BLaER1 treated with 17β-estradiol and CSF1 and Interleukin-3, amounts not matched to agents 10 nM and 100 nM (cell line): Measurements from ENCODE around the gene ZC3H8.

Experiments
- H3K27ac ChIP-seq, 11 experiments: shearing (Covaris generic); formaldehyde crosslinking; 2 replicates each; pipeline ENCODE4 v1.8.1; 2022
- H3K27me3 ChIP-seq, 11 experiments: shearing (Covaris generic); formaldehyde crosslinking; 2 replicates each; pipeline ENCODE4 v1.8.1; 2022
- H3K36me3 ChIP-seq, 11 experiments: shearing (Covaris generic); formaldehyde crosslinking; 2 replicates each; pipeline ENCODE4 v1.8.1; 2022
- H3K4me1 ChIP-seq, 10 experiments: shearing (Covaris generic); formaldehyde crosslinking; 2 replicates each; pipeline ENCODE4 v1.8.1; 2022
- H3K4me2 ChIP-seq, 11 experiments: shearing (Covaris generic); formaldehyde crosslinking; 2 replicates each; pipeline ENCODE4 v1.8.1; 2022
- H3K4me3 ChIP-seq, 10 experiments: shearing (Covaris generic); formaldehyde crosslinking; 2 replicates each; pipeline ENCODE4 v1.8.1; 2022
- H3K9ac ChIP-seq, 11 experiments: shearing (Covaris generic); formaldehyde crosslinking; 2 replicates each; pipeline ENCODE4 v1.8.1; 2022
- H3K9me3 ChIP-seq, 11 experiments: shearing (Covaris generic); formaldehyde crosslinking; replicated peaks in 1 of 11; 2 replicates each; pipeline ENCODE4 v1.8.1; 2022
- H4K20me1 ChIP-seq, 11 experiments: shearing (Covaris generic); formaldehyde crosslinking; 2 replicates each; pipeline ENCODE4 v1.8.1; 2022
- Cebpa-rat ChIP-seq, 11 experiments: shearing (Covaris generic); IDR thresholded peaks; 2 replicates each; pipeline ENCODE4 v1.8.1; 2022

The ZC3H8 gene

DNA sequence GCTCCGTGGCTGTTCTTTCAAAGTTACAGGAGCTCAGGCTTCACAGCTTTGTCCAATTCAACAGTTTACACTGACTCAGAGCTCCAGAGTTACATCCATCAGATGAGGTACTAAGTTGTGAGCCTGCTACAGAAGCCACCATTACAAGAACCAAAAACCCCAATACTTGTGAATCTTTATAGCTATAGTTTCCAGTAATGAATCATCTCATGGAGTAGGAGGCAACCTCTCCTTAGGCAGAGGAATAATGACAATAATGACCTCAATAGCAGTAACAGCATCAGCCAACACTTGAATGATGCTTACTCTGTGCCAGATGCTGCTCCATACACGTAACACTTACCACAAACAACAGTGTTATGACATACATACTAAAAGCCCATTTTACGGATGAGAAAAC is 3.6 kb downstream of the ZC3H8 start:
- peak overlapping the region in 1 of 11 experiments; percentile 1; a peak in 1 of 22 replicates for H3K4me2 ChIP-seq
- H3K36me3 ChIP-seq: peaks cover 34 to 56% (median 49%) of the 10 kb centered on the region in 11 experiments
- H4K20me1 ChIP-seq: peaks cover 0 to 14% (median 0%) of the 10 kb centered on the region in 11 experiments; a peak in 4 of 22 replicates
- H3K9me3 ChIP-seq: peaks cover 10 to 40% (median 34%) of the 10 kb centered on the region in 11 experiments; a peak in 21 of 22 replicates
- no peak overlapping the region for H3K4me3 ChIP-seq
- H3K9ac ChIP-seq: no peak overlapping the region
- peaks cover 28 to 44% (median 35%) of the 10 kb centered on the region in 10 experiments for H3K4me1 ChIP-seq
- H3K27me3 ChIP-seq: no peaks in the 10 kb centered on the region
- TF ChIP-seq Cebpa-rat (IDR thresholded peaks at IDR 0.05): no peak
- H3K27ac ChIP-seq: no peak overlapping the region

DNA sequence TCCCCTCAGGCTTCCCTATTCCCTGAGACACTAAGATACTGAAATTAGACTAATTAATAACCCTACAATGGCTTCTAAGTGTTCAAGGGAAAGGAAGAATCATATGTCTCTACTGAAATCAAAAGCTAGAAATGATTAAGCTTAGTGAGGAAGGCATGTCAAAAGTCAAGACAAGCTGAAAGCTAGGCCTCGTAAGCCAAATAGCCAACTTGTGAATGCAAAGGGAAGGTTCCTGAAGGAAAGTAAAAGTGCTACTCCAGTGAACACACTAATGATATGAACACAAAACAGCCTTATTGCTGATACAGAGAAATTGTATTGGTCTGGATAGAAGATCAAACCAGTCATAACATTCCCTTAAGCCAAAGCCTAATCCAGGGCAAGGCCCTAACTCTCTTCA is 10.0 kb downstream of the ZC3H8 start:
- peaks cover 67 to 96% (median 82%) of the 10 kb centered on the region in 11 experiments for H3K36me3 ChIP-seq

DNA sequence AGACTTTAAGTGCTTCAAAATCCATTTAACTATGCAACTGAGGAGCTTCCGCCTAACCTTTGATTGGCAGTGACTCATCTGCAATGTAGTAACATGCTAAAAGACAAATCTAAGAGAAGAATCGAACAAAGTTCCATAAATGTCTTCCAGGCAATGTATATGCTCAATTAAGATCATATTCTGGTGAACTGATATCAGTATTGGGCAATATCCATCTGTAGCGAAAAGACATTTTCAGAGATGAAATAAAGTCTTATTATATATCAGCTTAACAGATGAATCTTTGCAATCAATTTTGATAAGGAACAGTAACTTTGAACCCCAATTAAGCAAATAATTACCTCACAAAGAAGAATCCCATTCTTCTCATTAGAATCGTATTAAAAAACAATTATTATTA is 11.6 kb downstream of the ZC3H8 start:
- Histone ChIP-seq H4K20me1 (no peaks in the 10 kb centered on the region; a peak in 1 of 22 replicates), H3K27ac (no peak overlapping the region), H3K9me3 (peaks cover 14 to 35% (median 30%) of the 10 kb centered on the region in 11 experiments; a peak in 21 of 22 replicates), H3K4me2 (no peak overlapping the region), H3K4me1 (no peaks in the 10 kb centered on the region), H3K36me3 (peaks cover 51 to 89% (median 67%) of the 10 kb centered on the region in 11 experiments), H3K4me3 (no peak overlapping the region), H3K9ac (no peak overlapping the region), H3K27me3 (no peaks in the 10 kb centered on the region)
- TF ChIP-seq Cebpa-rat (IDR thresholded peaks at IDR 0.05): no peak

More for the DNA sequence above, 10.0 kb downstream of the ZC3H8 start:
- no peak for TF ChIP-seq Cebpa-rat (IDR thresholded peaks at IDR 0.05)
- H3K4me3 ChIP-seq: no peak overlapping the region
- H3K4me2 ChIP-seq: no peak overlapping the region
- H3K27ac ChIP-seq: no peak overlapping the region
- peaks cover 14 to 49% (median 44%) of the 10 kb centered on the region in 11 experiments; a peak in 21 of 22 replicates for H3K9me3 ChIP-seq
- no peaks in the 10 kb centered on the region; a peak in 1 of 22 replicates for H4K20me1 ChIP-seq
- H3K4me1 ChIP-seq: no peaks in the 10 kb centered on the region
- no peak overlapping the region for H3K9ac ChIP-seq
- H3K27me3 ChIP-seq: no peaks in the 10 kb centered on the region

DNA sequence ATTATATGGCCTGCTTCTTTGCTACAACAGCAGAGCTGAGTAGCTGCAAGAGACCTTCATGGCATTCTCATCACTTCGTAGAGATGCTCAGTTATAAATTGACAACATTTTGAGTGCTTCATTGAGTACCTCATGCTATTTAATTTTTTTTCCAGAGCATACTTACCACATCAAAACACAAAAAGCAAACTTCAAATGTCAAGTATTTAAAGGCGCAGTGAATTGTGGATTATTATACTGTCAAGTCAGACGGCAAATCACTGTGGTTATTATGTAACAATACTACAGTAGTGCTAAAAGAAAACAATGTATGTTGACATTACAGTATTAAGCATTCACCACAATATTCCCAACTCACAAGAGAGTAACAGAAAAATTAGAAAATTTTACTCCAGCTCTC is 12.5 kb downstream of the ZC3H8 start:
- peaks cover 14 to 26% (median 22%) of the 10 kb centered on the region in 11 experiments; a peak in 21 of 22 replicates for H3K9me3 ChIP-seq
- no peak overlapping the region for H3K4me3 ChIP-seq
- no peaks in the 10 kb centered on the region for H3K27me3 ChIP-seq
- no peak for TF ChIP-seq Cebpa-rat (IDR thresholded peaks at IDR 0.05)
- no peak overlapping the region for H3K9ac ChIP-seq
- H3K27ac ChIP-seq: no peak overlapping the region
- H3K36me3 ChIP-seq: peaks cover 49 to 89% (median 63%) of the 10 kb centered on the region in 11 experiments
- H4K20me1 ChIP-seq: no peaks in the 10 kb centered on the region; a peak in 1 of 22 replicates
- H3K4me2 ChIP-seq: no peak overlapping the region
- no peaks in the 10 kb centered on the region for H3K4me1 ChIP-seq

DNA sequence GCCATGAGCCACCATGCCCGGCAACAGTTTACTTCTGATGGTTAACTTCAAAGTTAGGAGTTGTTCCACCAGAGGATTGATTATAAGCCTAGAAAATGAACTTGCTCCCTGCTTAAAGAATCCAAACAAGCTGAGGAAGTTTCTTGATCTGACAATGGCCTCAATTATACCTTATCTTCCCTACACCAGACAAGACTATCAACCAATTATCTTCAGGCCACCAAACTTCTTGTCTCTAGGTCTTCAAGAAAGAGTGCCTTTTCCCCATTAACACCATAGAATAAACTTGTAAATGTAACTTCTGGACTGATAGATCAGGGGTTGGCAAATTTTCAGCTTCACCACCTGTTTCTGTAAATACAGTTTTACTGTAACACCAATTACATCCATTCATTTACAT is 15.0 kb downstream of the ZC3H8 start:
- TF ChIP-seq Cebpa-rat (IDR thresholded peaks at IDR 0.05): no peak
- Histone ChIP-seq H3K36me3 (peaks cover 48 to 89% (median 62%) of the 10 kb centered on the region in 11 experiments), H3K4me3 (no peak overlapping the region), H3K4me2 (no peak overlapping the region), H3K9ac (no peak overlapping the region), H4K20me1 (no peaks in the 10 kb centered on the region; a peak in 1 of 22 replicates), H3K27me3 (no peaks in the 10 kb centered on the region), H3K27ac (no peak overlapping the region), H3K9me3 (peaks cover 0 to 1% (median 0%) of the 10 kb centered on the region in 11 experiments; a peak in 1 of 22 replicates), H3K4me1 (no peaks in the 10 kb centered on the region)

DNA sequence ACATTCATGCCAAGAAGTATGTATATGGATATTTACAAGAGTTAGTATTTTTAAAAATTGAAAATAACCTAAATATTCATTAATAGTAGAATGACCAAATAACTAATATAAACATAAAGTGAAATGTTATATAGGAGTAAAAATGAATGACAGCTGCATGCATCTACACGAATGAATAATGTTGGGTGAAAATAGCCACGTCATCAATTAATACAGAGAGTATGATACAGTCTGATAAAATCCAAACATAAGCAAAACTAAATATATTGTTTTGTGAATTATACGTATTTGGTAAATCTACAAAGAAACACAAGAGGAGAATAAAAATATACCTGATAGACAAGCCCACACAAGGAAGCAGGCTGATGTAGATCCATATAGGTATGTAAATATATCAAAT is 24.5 kb downstream of the ZC3H8 start:
- H3K4me3 ChIP-seq: no peak overlapping the region
- no peaks in the 10 kb centered on the region for H3K27me3 ChIP-seq
- H3K9ac ChIP-seq: no peak overlapping the region
- H4K20me1 ChIP-seq: no peaks in the 10 kb centered on the region
- H3K4me1 ChIP-seq: peaks cover 0 to 9% (median 2%) of the 10 kb centered on the region in 10 experiments; a peak in 7 of 20 replicates
- H3K9me3 ChIP-seq: peaks cover 4 to 22% (median 16%) of the 10 kb centered on the region in 11 experiments; a peak in 13 of 22 replicates
- TF ChIP-seq Cebpa-rat (IDR thresholded peaks at IDR 0.05): no peak
- no peak overlapping the region for H3K4me2 ChIP-seq
- peaks cover 40 to 99% (median 82%) of the 10 kb centered on the region in 11 experiments for H3K36me3 ChIP-seq
- no peak overlapping the region for H3K27ac ChIP-seq

DNA sequence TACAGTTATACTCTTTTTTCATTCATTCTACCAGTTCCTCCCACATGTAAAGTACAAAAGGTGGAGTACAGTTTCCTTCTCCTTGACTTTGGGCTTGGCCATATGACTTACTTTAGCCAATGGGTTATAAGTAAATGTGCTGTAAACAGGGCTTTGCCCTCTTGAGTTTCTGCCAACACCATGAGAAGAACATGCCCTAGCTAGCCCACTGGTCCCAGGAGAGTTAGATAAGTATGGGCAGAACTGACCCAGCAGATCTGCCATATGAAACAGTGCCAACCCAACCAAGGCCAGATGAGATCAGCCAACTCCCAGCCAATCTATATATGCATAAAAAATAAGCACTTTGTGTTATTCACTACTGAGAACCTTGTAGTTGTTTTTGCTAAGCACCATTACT is 25.5 kb downstream of the ZC3H8 start:
- Histone ChIP-seq H3K36me3 (peaks cover 36 to 99% (median 77%) of the 10 kb centered on the region in 11 experiments), H3K9ac (no peak overlapping the region), H3K27me3 (no peaks in the 10 kb centered on the region), H3K27ac (no peak overlapping the region), H3K4me3 (no peak overlapping the region), H3K9me3 (peaks cover 4 to 22% (median 16%) of the 10 kb centered on the region in 11 experiments; a peak in 13 of 22 replicates), H3K4me1 (peaks cover 0 to 9% (median 4%) of the 10 kb centered on the region in 10 experiments; a peak in 10 of 20 replicates), H3K4me2 (peak overlapping the region in 3 of 11 experiments; percentile 9 to 26 (median 19); a peak in 2 of 22 replicates), H4K20me1 (no peaks in the 10 kb centered on the region)
- TF ChIP-seq Cebpa-rat (IDR thresholded peaks at IDR 0.05): no peak

DNA sequence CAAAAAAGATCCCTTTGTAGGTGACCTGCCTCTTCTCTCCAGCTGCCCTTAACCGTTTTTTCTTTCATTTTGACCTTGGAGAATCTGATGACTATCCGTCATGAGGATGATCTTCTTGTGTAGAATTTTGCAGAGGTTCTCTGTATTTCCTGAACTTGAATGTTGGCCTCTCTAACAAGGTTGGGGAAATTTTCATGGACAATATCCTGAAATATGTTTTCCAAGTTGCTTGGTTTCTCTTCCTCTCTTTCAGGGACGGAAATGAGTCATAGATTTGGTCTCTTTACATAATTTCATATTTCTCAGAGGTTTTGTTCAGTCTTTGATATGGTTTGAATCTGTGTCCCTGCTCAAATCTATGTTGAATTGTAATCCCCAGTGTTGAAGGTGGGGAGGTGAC is 34.0 kb downstream of the ZC3H8 start:
- Histone ChIP-seq H3K27me3 (no peaks in the 10 kb centered on the region), H3K36me3 (peaks cover 21 to 71% (median 56%) of the 10 kb centered on the region in 11 experiments)

DNA sequence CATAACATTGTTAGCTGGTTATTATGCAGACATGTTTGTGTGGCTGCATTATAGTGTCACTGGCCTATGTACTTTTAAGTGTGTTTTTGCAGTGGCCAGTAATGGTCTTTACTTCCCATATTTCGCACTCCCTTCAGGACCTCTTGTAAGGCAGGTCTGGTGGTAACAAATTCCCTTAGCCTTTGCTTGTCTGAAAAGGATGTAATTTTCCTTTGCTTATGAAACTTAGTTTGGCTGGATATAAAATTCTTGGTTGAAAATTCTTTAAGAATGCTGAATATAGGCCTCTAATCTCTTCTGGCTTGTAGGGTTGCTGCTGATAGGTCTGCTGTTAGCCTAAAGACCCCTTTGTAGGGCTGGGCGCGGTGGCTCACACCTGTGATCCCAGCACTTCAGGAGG is 34.7 kb downstream of the ZC3H8 start:
- no peak overlapping the region for H3K27ac ChIP-seq
- no peak overlapping the region for H3K4me2 ChIP-seq
- H3K9me3 ChIP-seq: peaks cover 27 to 44% (median 39%) of the 10 kb centered on the region in 11 experiments
- H3K9ac ChIP-seq: no peak overlapping the region
- peaks cover 24 to 69% (median 56%) of the 10 kb centered on the region in 11 experiments for H3K36me3 ChIP-seq
- no peaks in the 10 kb centered on the region for H4K20me1 ChIP-seq
- H3K4me1 ChIP-seq: peaks cover 0 to 20% (median 15%) of the 10 kb centered on the region in 10 experiments; a peak in 13 of 20 replicates
- no peak overlapping the region for H3K4me3 ChIP-seq
- no peak for TF ChIP-seq Cebpa-rat (IDR thresholded peaks at IDR 0.05)
- no peaks in the 10 kb centered on the region for H3K27me3 ChIP-seq

More for the DNA sequence above, 34.0 kb downstream of the ZC3H8 start:
- no peaks in the 10 kb centered on the region for H4K20me1 ChIP-seq
- no peak for TF ChIP-seq Cebpa-rat (IDR thresholded peaks at IDR 0.05)
- no peak overlapping the region for H3K4me3 ChIP-seq
- no peak overlapping the region for H3K9ac ChIP-seq
- H3K27ac ChIP-seq: no peak overlapping the region
- peaks cover 27 to 46% (median 41%) of the 10 kb centered on the region in 11 experiments for H3K9me3 ChIP-seq
- peak overlapping the region in 3 of 11 experiments; percentile 14 to 22 (median 18); a peak in 2 of 22 replicates for H3K4me2 ChIP-seq
- peaks cover 0 to 20% (median 15%) of the 10 kb centered on the region in 10 experiments; a peak in 13 of 20 replicates for H3K4me1 ChIP-seq
